HepG2 (cell line): ENCODE data around the gene ANKRD39. TPM values are rescaled to one million over a fixed set of nuclear protein-coding genes. Genes with fewer than 3 reads are reported as not detected.
A peak's percentile ranks its signal among the peaks of the same experiment; 100 is the strongest.

Experiments
- BRF2 ChIP-seq: sonication (generic); formaldehyde crosslinking; IDR thresholded peaks from 2 replicates; pipeline ENCODE4 v1.8.1; 2022; ENCODE audit warnings: mild to moderate bottlenecking, missing genetic modification reagents
- CBFB ChIP-seq: sonication (generic); formaldehyde crosslinking; IDR thresholded peaks from 2 replicates; pipeline ENCODE4 v1.4.0; 2020; ENCODE audit warnings: missing genetic modification reagents
- ETS1 ChIP-seq: sonication (generic); formaldehyde crosslinking; IDR thresholded peaks from 2 replicates; pipeline ENCODE4 v1.4.0; 2020; ENCODE audit warnings: missing genetic modification reagents
- KLF9 ChIP-seq: IDR thresholded peaks from 2 replicates; pipeline ENCODE4 v1.6.1; 2016; ENCODE audit warnings: low read depth
- MBNL3 ChIP-seq: fragments of 250-450 bp; sonication (Bioruptor Pico); conservative IDR thresholded peaks from 2 replicates; pipeline ENCODE4 v1.8.0; 2022; ENCODE audit warnings: mild to moderate bottlenecking, inconsistent platforms
- NR1H2 ChIP-seq: sonication (generic); formaldehyde crosslinking; IDR thresholded peaks from 2 replicates; pipeline ENCODE4 v1.8.1; 2022; ENCODE audit warnings: low read depth, missing genetic modification reagents, borderline replicate concordance
- POLR2AphosphoS2 ChIP-seq: IDR thresholded peaks from 2 replicates; pipeline ENCODE4 v1.6.1; 2011; ENCODE audit warnings: low read depth, low read length, improper control_type of control experiment
- RAD51 ChIP-seq: fragments of 450-650 bp; IDR thresholded peaks from 2 replicates; pipeline ENCODE4 v1.6.1; 2016; ENCODE audit warnings: borderline replicate concordance
- RBM22 ChIP-seq: fragments of 200-400 bp; formaldehyde crosslinking; optimal IDR thresholded peaks from 2 replicates; pipeline ENCODE3; 2017; ENCODE audit warnings: mild to moderate bottlenecking, low read length, moderate library complexity
- TAF1 ChIP-seq: sonication (generic); formaldehyde crosslinking; IDR thresholded peaks from 2 replicates; pipeline ENCODE4 v1.4.0; 2020; ENCODE audit warnings: missing genetic modification reagents
- TARDBP ChIP-seq: sonication (generic); formaldehyde crosslinking; IDR thresholded peaks from 2 replicates; pipeline ENCODE4 v1.8.0; 2022; ENCODE audit warnings: mild to moderate bottlenecking, missing genetic modification reagents
- ZNF766 ChIP-seq: sonication (generic); formaldehyde crosslinking; IDR thresholded peaks from 2 replicates; pipeline ENCODE4 v1.5.0; 2020; ENCODE audit warnings: missing genetic modification reagents, borderline replicate concordance
- polyA plus RNA-seq, 8 experiments: library from polyadenylated mRNA; depleted of rRNA in 3 of 8; stranded (reverse) in 7 of 8; unstranded in 1 of 8; fragments of >200 nt; fragmentation: Illumina TruSeq in 4 of 8; extraction: Trizol in 4 of 8; gene quantifications; 2 replicates each; pipeline versions ENCODE4 v1.2.1 to v1.2.3, GENCODE V29; 2011 to 2016; ENCODE audit warnings: low read depth in 4 of 8, missing spikeins in 1 of 8, mixed read lengths in 1 of 8; ENCODE audit not compliant: insufficient read depth in 1 of 8
- total RNA-seq, 5 experiments: library from RNA; depleted of rRNA; stranded (reverse); fragments of >200 nt; fragmentation: Illumina TruSeq; extraction: Trizol; gene quantifications; 2 replicates each; pipeline ENCODE4 v1.2.3, GENCODE V29; 2016; ENCODE audit warnings: low read depth in 1 of 5
- TF ChIP-seq, protein P1 (sequence below): sonication (generic); formaldehyde crosslinking; IDR thresholded peaks from 2 replicates; pipeline ENCODE4 v1.4.0; 2020; ENCODE audit warnings: missing genetic modification reagents, borderline replicate concordance
- TF ChIP-seq, protein P2 (sequence below), 2 experiments: sonication (generic) in 1 of 2; formaldehyde crosslinking in 1 of 2; IDR thresholded peaks; 2 replicates each; pipeline versions ENCODE4 v1.6.1 to v1.9.0; 2014 to 2022; ENCODE audit warnings: antibody characterized with exemption in 1 of 2, borderline replicate concordance in 1 of 2, inconsistent platforms in 1 of 2, low read depth in 1 of 2, missing genetic modification reagents in 1 of 2
- TF ChIP-seq, protein P3 (sequence below): sonication (generic); IDR thresholded peaks from 2 replicates; pipeline ENCODE4 v1.6.1; 2016; ENCODE audit warnings: low read depth, borderline replicate concordance
- TF ChIP-seq, protein P4 (sequence below): sonication (generic); formaldehyde crosslinking; IDR thresholded peaks from 2 replicates; pipeline ENCODE4 v1.4.0; 2020; ENCODE audit warnings: missing genetic modification reagents, low read depth, mild to moderate bottlenecking, borderline replicate concordance

ANKRD39 gene
- total and polyA plus RNA-seq, 2 of the 13 experiments (the other 11 are each of a cell fraction or from before 2014, with no cell fraction given): 23.2 to 24.8 TPM

DNA sequence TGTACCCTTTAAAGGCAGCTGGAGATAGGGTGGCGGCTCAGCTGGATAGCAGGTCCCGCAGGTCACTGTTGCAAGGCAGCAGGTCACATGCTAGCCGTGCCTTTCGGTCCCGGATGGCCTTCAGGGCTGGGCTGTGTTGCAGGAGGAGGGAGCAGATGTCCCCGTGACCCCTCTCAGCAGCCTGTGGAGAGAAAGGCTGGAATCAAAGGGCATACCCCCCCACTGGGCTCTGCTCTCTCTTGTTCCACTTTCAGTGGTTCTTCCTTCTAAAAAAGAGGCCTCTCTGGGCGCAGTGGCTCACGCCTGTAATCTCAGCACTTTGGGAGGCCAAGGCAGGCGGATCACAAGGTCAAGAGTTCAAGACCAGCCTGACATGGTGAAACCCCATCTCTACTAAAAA lies 9.6 kb downstream of the ANKRD39 start (continued):
- TF ChIP-seq, protein P1, sequence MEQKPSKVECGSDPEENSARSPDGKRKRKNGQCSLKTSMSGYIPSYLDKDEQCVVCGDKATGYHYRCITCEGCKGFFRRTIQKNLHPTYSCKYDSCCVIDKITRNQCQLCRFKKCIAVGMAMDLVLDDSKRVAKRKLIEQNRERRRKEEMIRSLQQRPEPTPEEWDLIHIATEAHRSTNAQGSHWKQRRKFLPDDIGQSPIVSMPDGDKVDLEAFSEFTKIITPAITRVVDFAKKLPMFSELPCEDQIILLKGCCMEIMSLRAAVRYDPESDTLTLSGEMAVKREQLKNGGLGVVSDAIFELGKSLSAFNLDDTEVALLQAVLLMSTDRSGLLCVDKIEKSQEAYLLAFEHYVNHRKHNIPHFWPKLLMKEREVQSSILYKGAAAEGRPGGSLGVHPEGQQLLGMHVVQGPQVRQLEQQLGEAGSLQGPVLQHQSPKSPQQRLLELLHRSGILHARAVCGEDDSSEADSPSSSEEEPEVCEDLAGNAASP: peak; percentile 31; the same call in 1 of the 2 replicates
- TF ChIP-seq TAF1 (CRISPR knock-in tag) (no peak), KLF9 (CRISPR knock-in tag) (no peak), RAD51 (no peak), POLR2AphosphoS2 (no peak), RBM22 (no peak), ETS1 (CRISPR knock-in tag) (no peak), MBNL3 (CRISPR knock-in tag) (no peak), BRF2 (CRISPR knock-in tag) (no peak), CBFB (CRISPR knock-in tag) (no peak), NR1H2 (no peak), TARDBP (CRISPR knock-in tag) (no peak), ZNF766 (CRISPR knock-in tag) (no peak)
- TF ChIP-seq, protein P2, sequence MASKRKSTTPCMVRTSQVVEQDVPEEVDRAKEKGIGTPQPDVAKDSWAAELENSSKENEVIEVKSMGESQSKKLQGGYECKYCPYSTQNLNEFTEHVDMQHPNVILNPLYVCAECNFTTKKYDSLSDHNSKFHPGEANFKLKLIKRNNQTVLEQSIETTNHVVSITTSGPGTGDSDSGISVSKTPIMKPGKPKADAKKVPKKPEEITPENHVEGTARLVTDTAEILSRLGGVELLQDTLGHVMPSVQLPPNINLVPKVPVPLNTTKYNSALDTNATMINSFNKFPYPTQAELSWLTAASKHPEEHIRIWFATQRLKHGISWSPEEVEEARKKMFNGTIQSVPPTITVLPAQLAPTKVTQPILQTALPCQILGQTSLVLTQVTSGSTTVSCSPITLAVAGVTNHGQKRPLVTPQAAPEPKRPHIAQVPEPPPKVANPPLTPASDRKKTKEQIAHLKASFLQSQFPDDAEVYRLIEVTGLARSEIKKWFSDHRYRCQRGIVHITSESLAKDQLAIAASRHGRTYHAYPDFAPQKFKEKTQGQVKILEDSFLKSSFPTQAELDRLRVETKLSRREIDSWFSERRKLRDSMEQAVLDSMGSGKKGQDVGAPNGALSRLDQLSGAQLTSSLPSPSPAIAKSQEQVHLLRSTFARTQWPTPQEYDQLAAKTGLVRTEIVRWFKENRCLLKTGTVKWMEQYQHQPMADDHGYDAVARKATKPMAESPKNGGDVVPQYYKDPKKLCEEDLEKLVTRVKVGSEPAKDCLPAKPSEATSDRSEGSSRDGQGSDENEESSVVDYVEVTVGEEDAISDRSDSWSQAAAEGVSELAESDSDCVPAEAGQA (IDR thresholded peaks at IDR 0.05; ENCODE audit: low read depth): no peak
- TF ChIP-seq, protein P2 (CRISPR knock-in tag; IDR thresholded peaks at IDR 0.05; ENCODE audit: borderline replicate concordance): no peak
- TF ChIP-seq, protein P3, sequence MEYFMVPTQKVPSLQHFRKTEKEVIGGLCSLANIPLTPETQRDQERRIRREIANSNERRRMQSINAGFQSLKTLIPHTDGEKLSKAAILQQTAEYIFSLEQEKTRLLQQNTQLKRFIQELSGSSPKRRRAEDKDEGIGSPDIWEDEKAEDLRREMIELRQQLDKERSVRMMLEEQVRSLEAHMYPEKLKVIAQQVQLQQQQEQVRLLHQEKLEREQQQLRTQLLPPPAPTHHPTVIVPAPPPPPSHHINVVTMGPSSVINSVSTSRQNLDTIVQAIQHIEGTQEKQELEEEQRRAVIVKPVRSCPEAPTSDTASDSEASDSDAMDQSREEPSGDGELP: peak; percentile 83
- TF ChIP-seq, protein P4, sequence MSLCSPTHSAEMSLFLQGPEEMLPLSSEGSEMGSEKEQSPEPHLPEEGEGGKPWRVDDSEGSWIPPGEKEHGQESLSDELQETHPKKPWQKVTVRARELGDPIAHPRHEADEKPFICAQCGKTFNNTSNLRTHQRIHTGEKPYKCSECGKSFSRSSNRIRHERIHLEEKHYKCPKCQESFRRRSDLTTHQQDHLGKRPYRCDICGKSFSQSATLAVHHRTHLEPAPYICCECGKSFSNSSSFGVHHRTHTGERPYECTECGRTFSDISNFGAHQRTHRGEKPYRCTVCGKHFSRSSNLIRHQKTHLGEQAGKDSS (CRISPR knock-in tag): no peak
